Retina (tissue), 1 donor: ENCODE results near the gene ANKRD11.

Experiments
- DNase-seq: peaks from one replicate; pipeline ENCODE4 v3.0.0-alpha.2; 2016

Gene ANKRD11

GRCh38 chr16:89490439-89491237 lies at the start of gene ANKRD11:
Gene ANKRD11 (minus strand): TSS chr16:89490561. CDS start chr16:89317019, 173,542 bp downstream.
- DNase-seq: peak; percentile 99

GRCh38 chr16:89538286-89538685 lies 47.9 kb upstream of the ANKRD11 start:
- DNase-seq: no peak

GRCh38 chr16:89537549-89537925 lies 47.2 kb upstream of the ANKRD11 start:
- no peak for DNase-seq

- DNase-seq: no peak
Measured at GRCh38 chr16:89536886-89537548, 46.7 kb upstream of the ANKRD11 start.

GRCh38 chr16:89536371-89536770 lies 46.0 kb upstream of the ANKRD11 start:
- DNase-seq: no peak

- DNase-seq: no peak
Measured at GRCh38 chr16:89534252-89534756, 43.9 kb upstream of the ANKRD11 start.

GRCh38 chr16:89531821-89532526 lies 41.6 kb upstream of the ANKRD11 start:
- DNase-seq: no peak

- DNase-seq: no peak
Measured at GRCh38 chr16:89530401-89531381, 40.3 kb upstream of the ANKRD11 start.

GRCh38 chr16:89529097-89529496 lies 38.7 kb upstream of the ANKRD11 start:
- DNase-seq: no peak

- DNase-seq: no peak
Measured at GRCh38 chr16:89525146-89525913, 35.0 kb upstream of the ANKRD11 start.

GRCh38 chr16:89523680-89524344 lies 33.5 kb upstream of the ANKRD11 start:
- DNase-seq: no peak

GRCh38 chr16:89522287-89522686 lies 31.9 kb upstream of the ANKRD11 start:
- DNase-seq: no peak

GRCh38 chr16:89519881-89520280 lies 29.5 kb upstream of the ANKRD11 start:
- no peak for DNase-seq

- no peak for DNase-seq
Measured at GRCh38 chr16:89517128-89517527, 26.8 kb upstream of the ANKRD11 start.

GRCh38 chr16:89512453-89512852 lies 22.1 kb upstream of the ANKRD11 start:
- no peak for DNase-seq

- no peak for DNase-seq
Measured at GRCh38 chr16:89511374-89511773, 21.0 kb upstream of the ANKRD11 start.

- DNase-seq: no peak
Measured at GRCh38 chr16:89510526-89510925, 20.2 kb upstream of the ANKRD11 start.

GRCh38 chr16:89507834-89508590 lies 17.7 kb upstream of the ANKRD11 start, which contains the start of gene SPG7:
Gene SPG7 (plus strand): TSS chr16:89508403. CDS start chr16:89508418, 15 bp downstream.
- DNase-seq: peak; percentile 96

GRCh38 chr16:89507214-89507833 lies 17.0 kb upstream of the ANKRD11 start:
- DNase-seq: no peak
